Esophagus squamous epithelium (tissue), 4 donors: ENCODE results near the gene SKIC2.
"Not testable (repeated sequence)": the region's sequence is repeated elsewhere in the genome, so short reads cannot be mapped to it uniquely, and the experiment has no call there.

Experiments
- CTCF ChIP-seq, 6 experiments: fragments of 450-650 bp in 4 of 6; fragments of 200-600 bp in 2 of 6; sonication (generic) in 2 of 6; IDR thresholded peaks; one replicate each; pipeline ENCODE4 v1.5.1; 2016 to 2019; ENCODE audit warnings: antibody characterized with exemption in 6 of 6, mild to moderate bottlenecking in 4 of 6, moderate library complexity in 4 of 6
- POLR2A ChIP-seq, 4 donors: fragments of 450-650 bp; IDR thresholded peaks; one replicate each; pipeline ENCODE4 v1.6.1; 2017; ENCODE audit warnings: antibody characterized with exemption in 4 of 4, mild to moderate bottlenecking in 4 of 4, moderate library complexity in 3 of 4

DNA sequence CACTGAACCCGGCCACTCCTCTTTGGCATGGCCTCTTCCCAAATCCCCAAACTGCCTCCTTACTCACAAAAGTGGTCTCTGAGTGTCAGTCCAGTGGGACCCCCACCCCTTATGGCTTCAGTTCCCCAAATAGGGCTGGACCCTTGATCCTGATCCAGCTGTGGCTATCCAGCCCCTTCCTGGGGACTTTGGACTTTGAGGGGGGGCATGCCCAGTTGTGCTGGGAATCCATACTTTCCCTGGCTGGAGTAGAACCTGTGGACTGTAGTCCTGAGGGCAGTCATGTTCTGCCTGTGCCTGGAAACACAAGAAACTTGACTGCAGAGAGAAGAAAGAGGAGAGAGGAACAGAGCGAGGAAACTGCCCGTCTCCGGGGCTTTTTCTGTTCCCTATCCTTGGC is 45.4 kb downstream of the SKIC2 start:
- TF ChIP-seq POLR2A, CTCF (IDR thresholded peaks at IDR 0.05): not testable (repeated sequence)
